ENCODE results near the gene GIT2.

GRCh38 chr12:109923038-109923437 lies 73.1 kb downstream of the GIT2 start:
- no peak for TF ChIP-seq CTCF (IDR thresholded peaks at IDR 0.05)
- no peak for TF ChIP-seq REST (IDR thresholded peaks at IDR 0.05; ENCODE audit: insufficient read depth in 1 of 2, low read depth in 2 of 2, low read length in 1 of 2)
- no peak for TF ChIP-seq TCF7L2 (IDR thresholded peaks at IDR 0.05; ENCODE audit: low read depth, low read length)
- no peak for TF ChIP-seq SIN3A (IDR thresholded peaks at IDR 0.05; ENCODE audit: borderline replicate concordance, insufficient read depth, low read depth, low read length)
- no peak for TF ChIP-seq POLR2AphosphoS5 (IDR thresholded peaks at IDR 0.05; ENCODE audit: low read depth, low read length)

All from Panc1 (cell line).